ENCODE results near the gene DPH1. TPM values are rescaled to one million over a fixed set of nuclear protein-coding genes. Genes with fewer than 3 reads are reported as not detected.

The DPH1 gene
- total RNA-seq, 1 donor: 58.7 TPM

DNA sequence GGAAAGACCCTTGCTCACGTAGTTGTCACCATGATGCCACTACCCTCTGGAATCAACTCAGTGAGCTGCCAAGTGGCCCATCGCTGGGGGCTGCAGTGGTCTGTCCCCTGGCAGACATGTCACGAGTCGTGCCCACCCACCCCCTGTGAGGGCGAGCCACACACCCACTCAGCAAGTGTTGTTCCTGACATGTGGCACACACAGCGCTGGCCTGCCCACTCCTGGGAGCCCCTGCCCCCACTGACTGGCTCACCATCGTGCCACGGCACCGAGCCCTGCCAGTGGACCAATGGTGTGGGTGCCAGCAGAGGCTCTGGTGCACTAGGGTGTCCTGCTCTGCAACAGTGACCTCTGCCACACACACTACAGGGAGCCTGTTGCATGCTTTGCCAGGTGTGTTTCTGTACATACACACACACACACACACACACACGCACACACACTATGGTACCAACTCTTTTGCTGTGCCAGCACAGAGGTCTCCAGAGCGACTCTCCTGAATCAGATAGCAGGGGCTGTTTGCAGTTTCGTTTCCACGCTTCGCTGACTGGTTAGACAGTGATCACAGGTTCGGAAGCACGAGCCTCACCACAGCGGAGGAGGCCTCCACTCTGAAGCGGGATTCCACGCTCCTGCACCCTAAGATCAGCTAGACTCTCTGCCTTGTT lies 12.5 kb upstream of the DPH1 start:
- no peak for DNase-seq (ENCODE audit: low read depth)
- H3K4me3 ChIP-seq (ENCODE audit: low read depth, low read length): no peak overlapping the region
- TF ChIP-seq, protein P1, sequence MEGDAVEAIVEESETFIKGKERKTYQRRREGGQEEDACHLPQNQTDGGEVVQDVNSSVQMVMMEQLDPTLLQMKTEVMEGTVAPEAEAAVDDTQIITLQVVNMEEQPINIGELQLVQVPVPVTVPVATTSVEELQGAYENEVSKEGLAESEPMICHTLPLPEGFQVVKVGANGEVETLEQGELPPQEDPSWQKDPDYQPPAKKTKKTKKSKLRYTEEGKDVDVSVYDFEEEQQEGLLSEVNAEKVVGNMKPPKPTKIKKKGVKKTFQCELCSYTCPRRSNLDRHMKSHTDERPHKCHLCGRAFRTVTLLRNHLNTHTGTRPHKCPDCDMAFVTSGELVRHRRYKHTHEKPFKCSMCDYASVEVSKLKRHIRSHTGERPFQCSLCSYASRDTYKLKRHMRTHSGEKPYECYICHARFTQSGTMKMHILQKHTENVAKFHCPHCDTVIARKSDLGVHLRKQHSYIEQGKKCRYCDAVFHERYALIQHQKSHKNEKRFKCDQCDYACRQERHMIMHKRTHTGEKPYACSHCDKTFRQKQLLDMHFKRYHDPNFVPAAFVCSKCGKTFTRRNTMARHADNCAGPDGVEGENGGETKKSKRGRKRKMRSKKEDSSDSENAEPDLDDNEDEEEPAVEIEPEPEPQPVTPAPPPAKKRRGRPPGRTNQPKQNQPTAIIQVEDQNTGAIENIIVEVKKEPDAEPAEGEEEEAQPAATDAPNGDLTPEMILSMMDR (IDR thresholded peaks at IDR 0.05; ENCODE audit: insufficient read depth, low read depth, low read length): no peak

DNA sequence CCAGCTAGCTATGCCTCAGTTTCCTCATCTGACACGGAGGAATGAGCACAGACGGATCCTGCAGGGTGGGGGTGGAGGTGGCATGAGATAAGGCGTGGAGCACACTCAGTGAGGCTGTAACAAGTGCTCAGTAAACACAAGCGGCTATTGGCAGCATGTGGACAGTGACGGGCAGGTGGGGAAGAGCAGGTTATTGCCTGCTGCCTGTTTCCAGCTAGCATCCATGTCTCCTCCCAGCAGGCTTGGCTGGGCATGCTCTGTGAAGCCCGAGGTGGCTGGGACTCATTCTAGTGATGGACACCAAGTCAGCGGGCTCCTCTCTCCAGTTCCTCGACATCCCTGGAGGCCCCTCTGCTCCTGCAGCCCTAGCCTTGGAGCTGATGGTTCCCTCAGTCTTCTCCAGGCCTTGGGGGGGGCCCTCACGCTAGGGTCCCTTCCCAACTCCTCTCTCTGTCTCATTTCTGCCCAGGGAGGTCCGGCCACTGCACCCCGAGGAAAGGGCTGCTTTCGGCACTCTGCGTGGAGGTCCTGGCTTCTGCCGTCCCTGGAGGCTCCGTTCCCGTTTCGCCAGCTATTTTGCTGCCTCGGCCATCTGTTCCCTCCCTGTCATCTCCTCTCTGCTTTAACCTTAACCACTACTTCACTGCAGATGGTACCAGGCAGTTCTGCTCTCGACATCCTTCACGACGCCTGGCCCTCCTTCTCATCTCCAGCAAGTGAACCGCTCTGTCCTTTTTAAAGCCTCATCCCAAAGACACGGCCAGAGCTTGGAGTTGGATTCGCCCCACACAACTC lies 11.0 kb upstream of the DPH1 start:
- TF ChIP-seq, protein P1 (IDR thresholded peaks at IDR 0.05; ENCODE audit: insufficient read depth, low read depth, low read length): no peak
- H3K4me3 ChIP-seq (ENCODE audit: low read depth, low read length): no peak overlapping the region
- DNase-seq (ENCODE audit: low read depth): no peak

DNA sequence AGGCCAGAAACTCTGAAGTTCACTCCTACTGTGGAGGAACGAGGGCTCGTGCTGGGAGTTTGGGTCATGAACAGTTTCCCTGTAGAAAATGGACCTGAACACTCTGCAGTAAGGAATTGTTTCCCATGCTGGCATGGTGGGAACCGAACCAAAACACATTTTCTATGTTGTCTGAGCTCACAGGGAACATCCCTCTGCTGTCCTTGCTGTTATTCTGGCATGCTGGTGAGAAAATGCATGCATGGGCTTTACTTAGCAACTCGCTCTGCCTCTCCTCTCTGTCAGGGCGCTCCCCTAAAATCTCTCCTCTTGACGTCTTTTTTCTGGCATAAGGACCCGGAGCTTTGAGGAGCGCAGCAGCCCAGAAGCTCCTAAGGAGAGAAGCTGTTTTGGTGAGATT lies 10.2 kb upstream of the DPH1 start:
- TF ChIP-seq, protein P1 (IDR thresholded peaks at IDR 0.05; ENCODE audit: insufficient read depth, low read depth, low read length): no peak
- DNase-seq (ENCODE audit: low read depth): no peak

DNA sequence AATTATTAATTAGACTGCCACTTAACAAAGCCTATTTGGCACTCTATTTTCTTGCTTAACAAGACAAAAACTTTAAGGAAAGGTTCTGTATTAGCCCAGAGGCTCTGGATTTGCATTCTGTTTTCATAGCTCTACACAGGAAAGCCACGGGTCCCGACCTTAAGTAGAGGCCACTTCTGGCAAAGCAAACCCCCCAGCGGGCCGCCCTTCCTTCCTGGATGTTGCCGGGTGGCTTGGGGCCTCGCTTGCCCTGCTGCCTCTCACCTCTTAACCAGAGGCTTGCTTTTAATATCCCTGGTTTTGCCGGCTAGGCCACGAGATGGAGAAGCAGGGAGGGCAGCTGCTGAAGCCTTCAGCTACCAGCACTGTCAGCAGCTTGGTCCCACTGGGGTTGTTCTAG lies 9.2 kb upstream of the DPH1 start:
- DNase-seq (ENCODE audit: low read depth): no peak
- TF ChIP-seq, protein P1 (IDR thresholded peaks at IDR 0.05; ENCODE audit: insufficient read depth, low read depth, low read length): no peak

More for the DNA sequence above, 10.2 kb upstream of the DPH1 start:
- no peak overlapping the region for H3K4me3 ChIP-seq (ENCODE audit: low read depth, low read length)

DNA sequence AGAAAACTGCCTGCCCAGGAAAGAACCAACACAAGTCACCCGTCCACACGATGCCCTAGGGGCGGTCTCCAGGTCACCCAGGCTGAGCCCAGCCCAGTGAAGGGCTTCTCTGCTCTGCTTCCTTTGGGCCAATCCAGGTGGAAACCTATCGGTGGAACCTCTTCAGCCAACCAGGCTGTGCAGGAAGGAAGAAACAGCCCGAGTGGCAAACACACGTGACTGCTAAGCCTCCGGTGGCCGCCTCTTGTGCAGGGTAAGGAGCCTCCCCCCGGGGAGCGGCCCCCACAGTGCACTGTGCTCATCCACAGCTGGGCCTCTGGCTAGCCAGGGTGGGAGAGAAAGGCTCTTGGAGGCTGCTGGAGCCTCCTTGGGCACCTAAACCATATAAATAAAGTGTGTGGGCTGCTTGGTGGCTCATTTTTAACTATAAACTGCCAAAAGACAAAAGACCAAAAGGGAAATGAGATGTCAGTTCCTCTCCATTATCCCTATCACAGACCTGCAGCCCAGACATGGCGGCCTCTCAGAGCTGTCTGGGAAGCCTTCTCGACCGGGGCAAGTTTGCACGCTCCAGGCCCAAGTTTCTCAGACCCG lies 7.2 kb upstream of the DPH1 start:
- TF ChIP-seq, protein P1 (IDR thresholded peaks at IDR 0.05; ENCODE audit: insufficient read depth, low read depth, low read length): no peak
- no peak for DNase-seq (ENCODE audit: low read depth)
- no peak overlapping the region for H3K4me3 ChIP-seq (ENCODE audit: low read depth, low read length)

More for the DNA sequence above, 9.2 kb upstream of the DPH1 start:
- no peak overlapping the region for H3K4me3 ChIP-seq (ENCODE audit: low read depth, low read length)

DNA sequence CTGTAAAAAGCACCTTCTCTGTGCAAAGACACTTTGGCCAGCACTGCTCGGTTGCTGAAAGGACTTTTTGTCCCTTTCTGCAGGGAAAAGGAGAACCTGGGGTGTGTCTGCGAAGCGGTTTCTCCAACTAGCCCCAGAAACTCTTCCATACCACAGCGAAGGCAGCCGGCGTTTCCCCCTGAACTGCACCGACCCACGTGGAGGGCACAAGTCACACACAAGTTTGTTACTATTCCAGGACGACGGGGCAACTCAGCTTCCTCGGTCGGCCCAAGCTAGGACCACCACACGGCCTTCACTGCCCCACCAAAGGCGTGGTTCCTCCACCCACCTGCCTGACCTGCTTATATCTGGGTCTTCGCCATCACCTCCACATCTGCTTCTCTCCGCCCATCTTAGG lies 6.7 kb upstream of the DPH1 start:
- H3K4me3 ChIP-seq (ENCODE audit: low read depth, low read length): no peak overlapping the region
- DNase-seq (ENCODE audit: low read depth): no peak
- TF ChIP-seq, protein P1 (IDR thresholded peaks at IDR 0.05; ENCODE audit: insufficient read depth, low read depth, low read length): no peak
